ENCODE measurements around the gene C14orf119. TPM values are rescaled to one million over a fixed set of nuclear protein-coding genes. Genes with fewer than 3 reads are reported as not detected.
"Not testable (repeated sequence)": the region's sequence is repeated elsewhere in the genome, so short reads cannot be mapped to it uniquely, and the experiment has no call there.

C14orf119 gene
- total RNA-seq, 3 donors from 2014 or later, result 29.6 to 34.4 (median 32.8) TPM

GRCh38 chr14:23104591-23105347 lies 9.5 kb downstream of the C14orf119 start, which contains the start of gene CIROP:
Gene CIROP (minus strand): TSS chr14:23104989. CDS start chr14:23104920, 69 bp downstream.
- intact Hi-C loops (cut with DNase I; ENCODE audit: low total_unique reads), result no loop called here
- TF ChIP-seq CTCF (IDR thresholded peaks at IDR 0.05) (no peak), POLR2A (IDR thresholded peaks at IDR 0.05) (no peak), POLR2AphosphoS5 (IDR thresholded peaks at IDR 0.05) (no peak)
- Histone ChIP-seq H3K9me3 (no peaks in the 10 kb centered on the region), H3K4me3 (no peak within 1 kb of the TSS), H3K27me3 (no peaks in the 10 kb centered on the region), H3K36me3 (no peaks in the 10 kb centered on the region), H3K27ac (no peak within 1 kb of the TSS), H3K4me1 (no peaks in the 10 kb centered on the region)
- no peak for DNase-seq (ENCODE audit: low spot score in 2 of 2)

GRCh38 chr14:23105348-23105824 lies 10.1 kb downstream of the C14orf119 start:
- no peak overlapping the region for H3K4me3 ChIP-seq
- intact Hi-C loops (cut with DNase I; ENCODE audit: low total_unique reads), result no loop called here
- H3K27me3 ChIP-seq, result no peaks in the 10 kb centered on the region
- H3K9me3 ChIP-seq, result no peaks in the 10 kb centered on the region
- H3K4me1 ChIP-seq, result no peaks in the 10 kb centered on the region
- TF ChIP-seq POLR2AphosphoS5 (IDR thresholded peaks at IDR 0.05) (no peak), CTCF (IDR thresholded peaks at IDR 0.05) (no peak), POLR2A (IDR thresholded peaks at IDR 0.05) (no peak)
- H3K36me3 ChIP-seq, result no peaks in the 10 kb centered on the region
- no peak for DNase-seq (ENCODE audit: low spot score in 2 of 2)
- H3K27ac ChIP-seq, result no peak overlapping the region

- Histone ChIP-seq H3K9me3 (no peaks in the 10 kb centered on the region), H3K4me3 (no peak overlapping the region), H3K27ac (no peak overlapping the region), H3K4me1 (no peaks in the 10 kb centered on the region), H3K36me3 (no peaks in the 10 kb centered on the region), H3K27me3 (no peaks in the 10 kb centered on the region)
- DNase-seq (ENCODE audit: low spot score in 2 of 2), result no peak
- no peak for TF ChIP-seq POLR2AphosphoS5 (IDR thresholded peaks at IDR 0.05)
- no peak for TF ChIP-seq POLR2A (IDR thresholded peaks at IDR 0.05)
- TF ChIP-seq CTCF (IDR thresholded peaks at IDR 0.05), result no peak
- intact Hi-C loops (cut with DNase I; ENCODE audit: low total_unique reads), result no loop called here
Measured at GRCh38 chr14:23106747-23107045, 11.4 kb downstream of the C14orf119 start.

- not testable (repeated sequence) for DNase-seq (ENCODE audit: low spot score in 2 of 2); H3K36me3 ChIP-seq; H3K27me3 ChIP-seq
Measured at GRCh38 chr14:23107620-23108019, 12.3 kb downstream of the C14orf119 start.

GRCh38 chr14:23108169-23108568 lies 12.9 kb downstream of the C14orf119 start:
- intact Hi-C loops (cut with DNase I; ENCODE audit: low total_unique reads); H3K27me3 ChIP-seq; H3K4me1 ChIP-seq; H3K4me3 ChIP-seq; H3K36me3 ChIP-seq; H3K9me3 ChIP-seq; H3K27ac ChIP-seq; DNase-seq (ENCODE audit: low spot score in 2 of 2): not testable (repeated sequence)

More at GRCh38 chr14:23107620-23108019, 12.3 kb downstream of the C14orf119 start:
- H3K9me3 ChIP-seq; H3K4me3 ChIP-seq; H3K27ac ChIP-seq; H3K4me1 ChIP-seq; intact Hi-C loops (cut with DNase I; ENCODE audit: low total_unique reads): not testable (repeated sequence)

GRCh38 chr14:23109769-23110168 lies 14.5 kb downstream of the C14orf119 start:
- no peak overlapping the region for H3K4me3 ChIP-seq
- no peaks in the 10 kb centered on the region for H3K36me3 ChIP-seq
- peaks cover 0 to 3% of the 10 kb centered on the region in 2 donors for H3K4me1 ChIP-seq
- no peak for DNase-seq (ENCODE audit: low spot score in 2 of 2)
- no peaks in the 10 kb centered on the region for H3K27me3 ChIP-seq
- TF ChIP-seq CTCF (IDR thresholded peaks at IDR 0.05) (no peak), POLR2A (IDR thresholded peaks at IDR 0.05) (no peak), POLR2AphosphoS5 (IDR thresholded peaks at IDR 0.05) (no peak)
- intact Hi-C loops (cut with DNase I; ENCODE audit: low total_unique reads), result no loop called here
- H3K27ac ChIP-seq, result no peak overlapping the region
- H3K9me3 ChIP-seq, result no peaks in the 10 kb centered on the region

All from breast epithelium (tissue), 4 donors.